Esophagus muscularis mucosa (tissue), 4 donors: ENCODE data around the gene TNS1.

ENCODE experiments used
- CTCF ChIP-seq, 3 experiments: fragments of 200-600 bp in 2 of 3; fragments of 450-650 bp in 1 of 3; sonication (generic) in 2 of 3; IDR thresholded peaks; one replicate each; pipeline ENCODE4 v1.5.1; 2017 to 2019; ENCODE audit warnings: antibody characterized with exemption in 3 of 3, mild to moderate bottlenecking in 2 of 3, moderate library complexity in 1 of 3
- EP300 ChIP-seq: sonication (generic); formaldehyde crosslinking; IDR thresholded peaks from one replicate; pipeline ENCODE4 v1.6.1; 2017; ENCODE audit warnings: antibody characterized with exemption
- POLR2A ChIP-seq: fragments of 450-650 bp; IDR thresholded peaks from one replicate; pipeline ENCODE4 v1.6.1; 2017; ENCODE audit warnings: antibody characterized with exemption, moderate library complexity, mild to moderate bottlenecking, low read depth
- POLR2AphosphoS5 ChIP-seq, 2 donors: sonication (generic); formaldehyde crosslinking; IDR thresholded peaks; one replicate each; pipeline ENCODE4 v1.6.1; 2017; ENCODE audit warnings: antibody characterized with exemption in 2 of 2

GRCh38 chr2:217856871-217857270, 145.9 kb downstream of the TNS1 start:
- no peak for TF ChIP-seq EP300
- no peak for TF ChIP-seq POLR2AphosphoS5 (IDR thresholded peaks at IDR 0.05)
- TF ChIP-seq CTCF (IDR thresholded peaks at IDR 0.05), result no peak
- TF ChIP-seq POLR2A, result no peak
